Ishikawa (cell line): Measurements from ENCODE around the gene ALG2.

Experiments
- CEBPB ChIP-seq: IDR thresholded peaks from 2 replicates; pipeline ENCODE4 v1.6.1; 2012
- CREB1 ChIP-seq: IDR thresholded peaks from 2 replicates; pipeline ENCODE4 v1.6.1; 2012; ENCODE audit warnings: low read depth
- EGR1 ChIP-seq: IDR thresholded peaks from 2 replicates; pipeline ENCODE4 v1.6.1; 2012
- EP300 ChIP-seq: IDR thresholded peaks from 2 replicates; pipeline ENCODE4 v1.6.1; 2012; ENCODE audit warnings: borderline replicate concordance
- FOXM1 ChIP-seq: IDR thresholded peaks from 2 replicates; pipeline ENCODE4 v1.6.1; 2012; ENCODE audit warnings: low read depth, borderline replicate concordance
- NFIC ChIP-seq: IDR thresholded peaks from 2 replicates; pipeline ENCODE4 v1.6.1; 2012
- RAD21 ChIP-seq: IDR thresholded peaks from 2 replicates; pipeline ENCODE4 v1.6.1; 2012; ENCODE audit warnings: low read depth
- TAF1 ChIP-seq: IDR thresholded peaks from 2 replicates; pipeline ENCODE4 v1.6.1; 2012; ENCODE audit warnings: low read depth, mild to moderate bottlenecking
- TCF12 ChIP-seq: IDR thresholded peaks from 2 replicates; pipeline ENCODE4 v1.6.1; 2012; ENCODE audit warnings: low read depth
- TEAD4 ChIP-seq: IDR thresholded peaks from 2 replicates; pipeline ENCODE4 v1.6.1; 2012
- YY1 ChIP-seq: IDR thresholded peaks from 2 replicates; pipeline ENCODE4 v1.6.1; 2012; ENCODE audit warnings: low read depth
- ZBTB7A ChIP-seq: IDR thresholded peaks from 2 replicates; pipeline ENCODE4 v1.6.1; 2012; ENCODE audit warnings: low read depth
- TF ChIP-seq, protein P1 (sequence below): IDR thresholded peaks from 2 replicates; pipeline ENCODE4 v1.6.1; 2012
- TF ChIP-seq, protein P2 (sequence below): IDR thresholded peaks from 2 replicates; pipeline ENCODE4 v1.6.1; 2012
- TF ChIP-seq, protein P3 (sequence below): IDR thresholded peaks from 2 replicates; pipeline ENCODE4 v1.6.1; 2012; ENCODE audit warnings: low read depth, mild to moderate bottlenecking

The ALG2 gene

DNA sequence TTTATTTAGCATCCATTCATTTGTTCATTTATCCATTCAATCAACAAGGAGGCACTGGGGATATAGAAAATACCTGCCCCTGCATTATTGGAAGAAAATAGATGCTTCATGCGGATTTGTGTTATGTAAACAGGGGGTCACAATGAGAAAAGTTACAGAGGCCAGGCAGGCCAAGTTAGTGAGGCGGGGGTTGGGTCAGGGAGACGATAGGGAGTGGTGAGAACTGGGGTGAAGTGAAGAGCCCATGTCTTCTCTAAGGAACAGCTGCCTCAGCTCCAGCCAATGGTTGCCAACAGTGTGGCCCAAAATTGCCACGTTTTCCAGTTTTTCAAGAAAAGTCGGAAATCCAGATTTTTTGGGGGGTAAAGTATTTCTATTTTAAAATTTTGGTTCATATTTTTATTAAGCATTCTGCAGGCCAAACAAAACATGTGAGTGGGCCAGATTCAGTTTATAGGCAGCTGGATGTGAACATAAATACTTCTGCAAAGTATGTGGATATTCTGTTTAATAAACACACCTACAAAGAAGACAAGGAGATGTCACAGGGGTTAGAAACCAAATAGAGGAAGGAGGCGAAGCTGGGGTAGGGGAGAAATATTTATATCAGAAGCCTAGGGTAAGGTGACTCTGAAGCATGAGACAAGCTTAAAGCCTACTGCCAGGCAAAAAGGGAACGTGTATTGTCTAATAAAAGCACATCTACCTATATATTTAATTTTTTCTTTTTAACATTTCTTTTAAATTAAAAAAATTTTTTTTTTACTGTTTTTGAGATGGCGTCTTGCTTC lies 44.0 kb downstream of the ALG2 start:
- TF ChIP-seq RAD21 = no peak
- TF ChIP-seq, protein P1, sequence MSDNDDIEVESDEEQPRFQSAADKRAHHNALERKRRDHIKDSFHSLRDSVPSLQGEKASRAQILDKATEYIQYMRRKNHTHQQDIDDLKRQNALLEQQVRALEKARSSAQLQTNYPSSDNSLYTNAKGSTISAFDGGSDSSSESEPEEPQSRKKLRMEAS = no peak

DNA sequence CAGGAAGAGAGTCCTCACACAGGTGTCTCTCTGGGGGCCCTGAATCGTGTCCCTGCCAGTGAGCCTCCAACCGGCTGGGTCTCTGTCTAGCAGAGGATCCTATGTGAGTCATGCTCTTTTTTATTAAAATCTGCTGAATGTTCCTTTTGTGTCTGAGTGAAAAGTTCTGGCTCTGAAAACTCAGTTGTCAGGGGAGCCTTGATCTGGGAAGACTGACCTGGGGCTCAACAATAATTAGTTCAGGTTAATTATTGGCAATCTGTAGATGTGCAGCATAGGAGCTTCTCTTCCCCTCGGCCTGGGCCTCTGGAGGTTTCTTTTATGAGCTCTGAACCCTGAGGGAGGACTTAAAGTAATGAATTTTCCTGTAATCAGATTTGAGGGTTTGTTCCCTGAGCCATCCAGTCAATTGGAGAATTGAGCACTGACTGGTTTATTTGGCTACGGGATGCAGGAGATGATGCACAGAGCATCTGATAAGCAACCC lies 45.2 kb downstream of the ALG2 start:
- TF ChIP-seq EGR1 = no peak
- TF ChIP-seq, protein P2, sequence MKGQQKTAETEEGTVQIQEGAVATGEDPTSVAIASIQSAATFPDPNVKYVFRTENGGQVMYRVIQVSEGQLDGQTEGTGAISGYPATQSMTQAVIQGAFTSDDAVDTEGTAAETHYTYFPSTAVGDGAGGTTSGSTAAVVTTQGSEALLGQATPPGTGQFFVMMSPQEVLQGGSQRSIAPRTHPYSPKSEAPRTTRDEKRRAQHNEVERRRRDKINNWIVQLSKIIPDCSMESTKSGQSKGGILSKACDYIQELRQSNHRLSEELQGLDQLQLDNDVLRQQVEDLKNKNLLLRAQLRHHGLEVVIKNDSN = no peak
- TF ChIP-seq, protein P3, sequence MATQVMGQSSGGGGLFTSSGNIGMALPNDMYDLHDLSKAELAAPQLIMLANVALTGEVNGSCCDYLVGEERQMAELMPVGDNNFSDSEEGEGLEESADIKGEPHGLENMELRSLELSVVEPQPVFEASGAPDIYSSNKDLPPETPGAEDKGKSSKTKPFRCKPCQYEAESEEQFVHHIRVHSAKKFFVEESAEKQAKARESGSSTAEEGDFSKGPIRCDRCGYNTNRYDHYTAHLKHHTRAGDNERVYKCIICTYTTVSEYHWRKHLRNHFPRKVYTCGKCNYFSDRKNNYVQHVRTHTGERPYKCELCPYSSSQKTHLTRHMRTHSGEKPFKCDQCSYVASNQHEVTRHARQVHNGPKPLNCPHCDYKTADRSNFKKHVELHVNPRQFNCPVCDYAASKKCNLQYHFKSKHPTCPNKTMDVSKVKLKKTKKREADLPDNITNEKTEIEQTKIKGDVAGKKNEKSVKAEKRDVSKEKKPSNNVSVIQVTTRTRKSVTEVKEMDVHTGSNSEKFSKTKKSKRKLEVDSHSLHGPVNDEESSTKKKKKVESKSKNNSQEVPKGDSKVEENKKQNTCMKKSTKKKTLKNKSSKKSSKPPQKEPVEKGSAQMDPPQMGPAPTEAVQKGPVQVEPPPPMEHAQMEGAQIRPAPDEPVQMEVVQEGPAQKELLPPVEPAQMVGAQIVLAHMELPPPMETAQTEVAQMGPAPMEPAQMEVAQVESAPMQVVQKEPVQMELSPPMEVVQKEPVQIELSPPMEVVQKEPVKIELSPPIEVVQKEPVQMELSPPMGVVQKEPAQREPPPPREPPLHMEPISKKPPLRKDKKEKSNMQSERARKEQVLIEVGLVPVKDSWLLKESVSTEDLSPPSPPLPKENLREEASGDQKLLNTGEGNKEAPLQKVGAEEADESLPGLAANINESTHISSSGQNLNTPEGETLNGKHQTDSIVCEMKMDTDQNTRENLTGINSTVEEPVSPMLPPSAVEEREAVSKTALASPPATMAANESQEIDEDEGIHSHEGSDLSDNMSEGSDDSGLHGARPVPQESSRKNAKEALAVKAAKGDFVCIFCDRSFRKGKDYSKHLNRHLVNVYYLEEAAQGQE = no peak
- TF ChIP-seq TEAD4 = no peak
- TF ChIP-seq CEBPB = no peak
- no peak for TF ChIP-seq TAF1
- no peak for TF ChIP-seq RAD21
- TF ChIP-seq CREB1 = no peak
- no peak for TF ChIP-seq NFIC
- TF ChIP-seq, protein P1 = no peak
- no peak for TF ChIP-seq FOXM1
- TF ChIP-seq ZBTB7A = no peak
- TF ChIP-seq YY1 = no peak
- TF ChIP-seq TCF12 = no peak
- TF ChIP-seq EP300 = no peak

DNA sequence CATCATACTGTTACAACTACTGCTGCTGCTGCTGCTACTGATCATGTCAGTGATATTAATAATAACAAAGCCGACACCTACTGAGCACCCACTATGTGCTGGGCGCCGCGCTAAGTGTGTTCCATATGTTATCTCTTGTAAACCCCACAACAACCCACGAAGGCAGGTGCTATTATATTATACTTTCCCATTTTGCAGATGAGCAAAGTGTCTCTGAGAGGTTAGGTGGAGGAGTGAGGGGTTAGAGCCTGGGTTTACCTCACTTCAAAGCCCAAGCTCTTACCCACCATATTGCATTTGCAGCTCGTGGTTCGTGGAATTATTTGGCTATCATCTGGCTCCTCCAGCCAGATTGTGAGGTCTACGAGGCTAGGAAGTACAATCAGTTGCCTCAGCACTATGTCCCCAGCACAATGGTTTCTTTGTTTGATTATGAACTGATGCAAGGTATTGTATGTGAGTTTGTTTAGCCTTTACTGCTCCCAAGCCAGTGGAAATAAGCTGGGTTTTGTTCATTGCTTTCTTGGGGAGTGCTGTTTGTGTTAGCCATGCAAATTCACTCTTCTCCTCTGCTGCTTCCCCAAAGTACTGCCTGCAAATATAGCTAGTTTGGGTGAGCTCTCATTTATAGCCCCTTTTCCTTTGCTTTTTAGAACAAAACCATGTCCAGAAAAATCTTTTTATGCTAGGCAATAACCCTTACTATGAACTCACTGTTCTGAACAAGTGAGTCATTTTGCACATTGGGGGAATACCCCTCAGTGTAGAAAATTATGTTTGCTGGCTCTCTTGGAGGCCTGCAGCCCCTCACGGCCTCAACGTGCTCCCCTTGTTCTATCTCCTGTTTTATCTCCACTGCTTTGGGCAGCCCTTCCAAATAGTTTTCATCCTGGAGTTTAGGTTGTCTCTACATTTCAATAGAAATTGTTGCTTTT lies 47.9 kb downstream of the ALG2 start:
- TF ChIP-seq YY1 (no peak), FOXM1 (no peak), NFIC (no peak), TAF1 (no peak), EP300 (no peak), ZBTB7A (no peak), CREB1 (no peak), TEAD4 (no peak), TCF12 (no peak), CEBPB (no peak), RAD21 (no peak), EGR1 (no peak)
- TF ChIP-seq, protein P3 = no peak
- TF ChIP-seq, protein P2 = no peak
- TF ChIP-seq, protein P1 = no peak

DNA sequence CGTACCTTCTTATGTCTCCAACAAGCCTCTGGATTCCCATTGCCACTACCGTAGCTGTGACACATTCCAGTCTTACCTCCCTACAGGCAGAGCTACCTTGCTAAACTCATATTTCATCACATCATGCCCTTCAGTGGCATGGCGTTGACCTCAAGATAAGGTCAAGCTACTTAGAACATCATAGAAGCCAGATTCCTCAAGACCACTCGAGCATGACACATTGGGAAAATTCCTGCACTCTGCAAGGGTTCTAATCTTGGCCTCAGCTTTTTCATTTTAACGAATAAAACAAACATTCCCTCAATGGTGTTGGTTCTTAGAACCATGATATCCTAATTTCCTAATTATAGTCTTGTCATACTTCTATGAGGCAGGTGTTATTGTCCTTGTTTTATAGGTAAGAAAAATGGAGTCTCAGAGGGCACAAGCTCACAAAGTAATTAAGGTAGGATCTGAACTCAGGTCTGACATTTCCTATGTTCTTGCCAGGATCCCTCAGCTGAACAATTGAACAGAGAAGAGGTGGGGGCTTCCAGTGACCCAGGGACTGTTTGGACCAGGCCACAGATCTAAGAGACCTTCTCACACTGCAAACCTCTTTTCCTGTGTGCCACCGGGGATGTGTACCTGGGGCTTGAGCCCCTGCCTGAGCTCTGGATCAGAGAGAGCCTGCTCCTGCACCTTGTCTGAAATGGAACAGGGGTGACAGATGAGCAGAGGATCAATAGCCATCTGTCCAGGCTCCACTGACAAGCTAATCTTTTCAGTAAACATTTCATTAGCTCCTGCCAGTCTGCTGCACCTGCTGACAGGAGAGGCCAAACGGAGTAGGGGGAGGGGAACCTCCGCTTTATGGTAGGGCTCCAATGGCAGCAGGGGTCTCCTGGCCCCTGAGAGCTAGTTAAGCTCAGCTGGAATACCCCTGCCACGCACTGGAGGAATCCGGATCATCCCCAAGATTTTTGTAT lies 49.3 kb downstream of the ALG2 start:
- TF ChIP-seq TAF1 (no peak), NFIC (no peak), CEBPB (peak; percentile 23; the same call in 1 of the 2 replicates), EP300 (no peak), FOXM1 (no peak), CREB1 (no peak), ZBTB7A (no peak), TCF12 (no peak), EGR1 (no peak), YY1 (no peak), TEAD4 (peak; percentile 52)
- TF ChIP-seq, protein P1 = no peak
- TF ChIP-seq, protein P2 = no peak
- TF ChIP-seq, protein P3 = no peak
